Measurements from ENCODE around the gene CNTN4.

The CNTN4 gene

GRCh38 chr3:2861120-2861519 is 762.5 kb downstream of the CNTN4 start:
- Histone ChIP-seq H3K9me3 (ENCODE audit: insufficient read depth, low read length) (no peaks in the 10 kb centered on the region), H3K4me2 (ENCODE audit: low read length) (no peak overlapping the region), H3K27me3 (ENCODE audit: low read depth, low read length) (no peaks in the 10 kb centered on the region), H4K20me1 (ENCODE audit: insufficient read depth, low read length) (no peaks in the 10 kb centered on the region), H3K27ac (ENCODE audit: low read length) (no peak overlapping the region), H3K36me3 (replicated peaks; ENCODE audit: low read depth, low read length) (no peaks in the 10 kb centered on the region), H3K4me1 (ENCODE audit: low read length) (no peaks in the 10 kb centered on the region; the same call in 1 of the 2 replicates), H3K4me3 (ENCODE audit: low read length) (no peak overlapping the region), H3K9ac (ENCODE audit: low read length) (no peak overlapping the region), H3K79me2 (ENCODE audit: low read length) (no peaks in the 10 kb centered on the region), H2AFZ (ENCODE audit: low read depth, low read length) (no peak overlapping the region)
- TF ChIP-seq CTCF (IDR thresholded peaks at IDR 0.05; ENCODE audit: low read depth, low read length) (no peak), EZH2phosphoT487 (IDR thresholded peaks at IDR 0.05; ENCODE audit: low read depth) (no peak)

- Histone ChIP-seq H3K4me2 (ENCODE audit: low read length) (no peak overlapping the region), H3K4me3 (ENCODE audit: low read length) (no peak overlapping the region), H3K27ac (ENCODE audit: low read length) (no peak overlapping the region), H3K9me3 (ENCODE audit: insufficient read depth, low read length) (no peaks in the 10 kb centered on the region), H4K20me1 (ENCODE audit: insufficient read depth, low read length) (no peaks in the 10 kb centered on the region), H3K4me1 (ENCODE audit: low read length) (no peaks in the 10 kb centered on the region), H3K9ac (ENCODE audit: low read length) (no peak overlapping the region), H3K36me3 (replicated peaks; ENCODE audit: low read depth, low read length) (no peaks in the 10 kb centered on the region), H3K79me2 (ENCODE audit: low read length) (no peaks in the 10 kb centered on the region), H2AFZ (ENCODE audit: low read depth, low read length) (no peak overlapping the region), H3K27me3 (ENCODE audit: low read depth, low read length) (no peaks in the 10 kb centered on the region)
- no peak for TF ChIP-seq EZH2phosphoT487 (IDR thresholded peaks at IDR 0.05; ENCODE audit: low read depth)
- no peak for TF ChIP-seq CTCF (IDR thresholded peaks at IDR 0.05; ENCODE audit: low read depth, low read length)
Measured at GRCh38 chr3:2861920-2862319, 763.3 kb downstream of the CNTN4 start.

- no peak for TF ChIP-seq CTCF (IDR thresholded peaks at IDR 0.05; ENCODE audit: low read depth, low read length)
- TF ChIP-seq EZH2phosphoT487 (IDR thresholded peaks at IDR 0.05; ENCODE audit: low read depth): no peak
Measured at GRCh38 chr3:2862366-2862765, 763.7 kb downstream of the CNTN4 start.

GRCh38 chr3:2863127-2863526 is 764.5 kb downstream of the CNTN4 start:
- Histone ChIP-seq H3K9ac (ENCODE audit: low read length) (no peak overlapping the region), H3K27me3 (ENCODE audit: low read depth, low read length) (no peaks in the 10 kb centered on the region), H3K27ac (ENCODE audit: low read length) (no peak overlapping the region), H3K9me3 (ENCODE audit: insufficient read depth, low read length) (no peaks in the 10 kb centered on the region), H3K4me2 (ENCODE audit: low read length) (no peak overlapping the region), H3K4me3 (ENCODE audit: low read length) (no peak overlapping the region), H4K20me1 (ENCODE audit: insufficient read depth, low read length) (no peaks in the 10 kb centered on the region), H2AFZ (ENCODE audit: low read depth, low read length) (no peak overlapping the region), H3K36me3 (replicated peaks; ENCODE audit: low read depth, low read length) (no peaks in the 10 kb centered on the region), H3K79me2 (ENCODE audit: low read length) (no peaks in the 10 kb centered on the region), H3K4me1 (ENCODE audit: low read length) (no peaks in the 10 kb centered on the region)
- TF ChIP-seq CTCF (IDR thresholded peaks at IDR 0.05; ENCODE audit: low read depth, low read length): no peak
- no peak for TF ChIP-seq EZH2phosphoT487 (IDR thresholded peaks at IDR 0.05; ENCODE audit: low read depth)

More at GRCh38 chr3:2862366-2862765, 763.7 kb downstream of the CNTN4 start:
- Histone ChIP-seq H4K20me1 (ENCODE audit: insufficient read depth, low read length) (no peaks in the 10 kb centered on the region), H3K4me3 (ENCODE audit: low read length) (no peak overlapping the region), H3K9me3 (ENCODE audit: insufficient read depth, low read length) (no peaks in the 10 kb centered on the region), H3K27me3 (ENCODE audit: low read depth, low read length) (no peaks in the 10 kb centered on the region), H3K27ac (ENCODE audit: low read length) (no peak overlapping the region), H3K79me2 (ENCODE audit: low read length) (no peaks in the 10 kb centered on the region), H2AFZ (ENCODE audit: low read depth, low read length) (no peak overlapping the region), H3K4me2 (ENCODE audit: low read length) (no peak overlapping the region), H3K36me3 (replicated peaks; ENCODE audit: low read depth, low read length) (no peaks in the 10 kb centered on the region), H3K4me1 (ENCODE audit: low read length) (no peaks in the 10 kb centered on the region), H3K9ac (ENCODE audit: low read length) (no peak overlapping the region)

Data from OCI-LY3 (cell line).